GM19099 (cell line): ENCODE data around the gene LRRC4C.

Experiments used
- POLR2A ChIP-seq: IDR thresholded peaks from 3 replicates; pipeline ENCODE4 v1.6.1; 2011; ENCODE audit warnings: low read depth; ENCODE audit not compliant: insufficient read length; ENCODE audit errors: extremely low read depth

Gene LRRC4C

DNA sequence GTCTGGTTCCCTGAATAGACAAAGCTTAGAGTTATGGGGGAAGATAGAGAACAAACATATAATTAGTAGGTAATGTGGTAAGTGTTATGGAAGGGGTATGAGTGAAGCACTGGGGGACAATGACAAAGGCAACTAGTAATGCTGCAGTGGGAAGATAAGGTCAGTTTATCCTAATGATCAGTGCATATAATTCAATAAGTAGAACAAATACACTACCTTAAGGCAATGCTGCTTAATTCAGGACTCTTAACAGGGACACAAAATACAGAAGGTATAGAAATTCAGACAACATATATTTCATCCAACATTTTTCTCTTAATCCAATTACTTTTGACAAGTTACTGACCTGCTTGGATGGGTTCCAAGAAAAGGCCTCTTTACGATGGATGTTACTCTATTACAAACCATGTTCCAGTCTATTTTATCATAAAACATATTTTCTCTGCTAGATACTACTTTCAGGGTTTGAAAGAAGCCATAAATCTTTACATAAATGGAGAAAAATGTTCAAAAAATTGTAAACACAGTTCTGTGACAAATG lies 1186.2 kb downstream of the LRRC4C start:
- TF ChIP-seq POLR2A: no peak

DNA sequence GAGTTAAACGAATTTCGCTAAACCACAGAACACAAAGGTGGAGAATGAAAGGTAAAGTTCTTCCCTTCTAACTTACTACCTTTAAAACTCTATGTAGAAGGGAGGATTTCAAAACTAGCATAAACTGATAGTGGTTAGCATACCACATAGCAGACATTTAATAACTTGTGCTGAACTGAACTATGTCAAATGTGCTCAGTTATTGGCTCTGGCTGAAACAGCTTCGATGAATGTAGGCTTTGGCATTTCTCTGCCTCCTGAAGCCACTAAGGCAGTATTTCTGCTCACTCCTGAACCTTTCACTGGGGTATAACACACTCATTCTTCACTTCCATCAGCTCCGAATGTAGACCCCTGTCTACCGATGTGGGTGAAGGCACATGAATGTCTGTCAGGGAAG lies 1188.1 kb downstream of the LRRC4C start:
- no peak for TF ChIP-seq POLR2A

- TF ChIP-seq POLR2A: no peak
Measured at GRCh38 chr11:40269865-40270264, 1189.6 kb downstream of the LRRC4C start.

GRCh38 chr11:40268551-40268950 lies 1190.9 kb downstream of the LRRC4C start:
- TF ChIP-seq POLR2A: no peak

DNA sequence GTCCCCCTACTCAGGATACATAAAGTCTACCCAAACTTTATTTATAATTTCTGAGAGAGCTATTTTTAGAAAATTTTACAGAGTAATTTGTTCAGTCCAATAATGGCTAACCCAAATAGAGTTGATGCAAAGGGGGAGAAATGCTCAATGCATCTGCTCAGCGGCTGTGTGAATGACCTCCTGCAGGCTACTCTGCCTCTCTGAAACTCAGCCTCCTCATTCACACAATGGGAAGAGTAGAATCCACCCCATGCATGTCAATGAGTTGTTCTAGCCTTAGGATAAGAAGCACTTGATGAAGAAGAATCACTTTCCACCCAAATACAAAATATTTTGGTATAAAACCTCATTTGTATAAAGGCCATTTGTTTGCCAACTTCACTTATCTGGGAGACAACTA lies 1204.0 kb downstream of the LRRC4C start:
- TF ChIP-seq POLR2A: no peak

DNA sequence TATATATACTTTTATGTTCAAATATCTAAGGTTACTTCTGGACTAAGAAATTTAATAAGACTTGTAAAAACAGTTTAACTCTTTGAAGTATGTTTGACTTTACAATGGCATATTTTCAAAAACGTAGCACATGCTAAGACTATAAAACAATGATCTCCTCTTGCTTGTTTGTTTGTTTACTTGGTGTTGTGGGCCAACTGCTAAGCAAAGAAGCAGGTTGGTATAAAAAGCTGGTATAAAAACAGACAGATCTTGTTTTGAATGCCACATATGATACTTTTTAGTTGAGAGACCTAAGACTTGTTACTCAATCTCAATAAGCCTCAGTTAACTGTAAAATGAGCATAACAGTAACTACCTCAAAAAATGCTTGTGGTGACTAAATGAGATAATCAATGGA lies 1206.3 kb downstream of the LRRC4C start:
- TF ChIP-seq POLR2A: no peak

GRCh38 chr11:40252236-40252635 lies 1207.2 kb downstream of the LRRC4C start:
- TF ChIP-seq POLR2A: no peak

DNA sequence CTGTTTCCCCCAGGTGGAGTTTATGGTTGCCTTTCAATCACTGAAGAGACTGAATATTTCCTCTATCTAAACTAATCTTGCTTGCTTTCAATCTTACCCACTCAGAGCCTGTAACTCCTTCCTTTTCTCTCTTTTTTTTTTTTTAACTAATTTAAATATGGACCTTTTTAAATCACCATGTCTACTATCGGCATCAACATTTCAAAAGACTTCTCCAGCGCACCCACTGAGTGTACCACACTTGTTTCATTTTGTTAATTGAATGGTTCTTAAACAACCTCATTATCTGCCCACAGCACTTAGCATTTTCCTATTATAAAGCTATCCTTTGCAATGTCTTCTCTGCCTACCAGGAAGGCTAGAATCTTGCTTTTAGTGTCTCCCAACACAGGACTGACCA lies 1212.5 kb downstream of the LRRC4C start:
- no peak for TF ChIP-seq POLR2A

- no peak for TF ChIP-seq POLR2A
Measured at GRCh38 chr11:40241524-40242051, 1217.9 kb downstream of the LRRC4C start.

- no peak for TF ChIP-seq POLR2A
Measured at GRCh38 chr11:40240284-40240683, 1219.2 kb downstream of the LRRC4C start.

- no peak for TF ChIP-seq POLR2A
Measured at GRCh38 chr11:40236526-40236925, 1222.9 kb downstream of the LRRC4C start.

GRCh38 chr11:40235841-40236240 lies 1223.6 kb downstream of the LRRC4C start:
- no peak for TF ChIP-seq POLR2A

GRCh38 chr11:40230821-40231220 lies 1228.6 kb downstream of the LRRC4C start:
- TF ChIP-seq POLR2A: no peak

DNA sequence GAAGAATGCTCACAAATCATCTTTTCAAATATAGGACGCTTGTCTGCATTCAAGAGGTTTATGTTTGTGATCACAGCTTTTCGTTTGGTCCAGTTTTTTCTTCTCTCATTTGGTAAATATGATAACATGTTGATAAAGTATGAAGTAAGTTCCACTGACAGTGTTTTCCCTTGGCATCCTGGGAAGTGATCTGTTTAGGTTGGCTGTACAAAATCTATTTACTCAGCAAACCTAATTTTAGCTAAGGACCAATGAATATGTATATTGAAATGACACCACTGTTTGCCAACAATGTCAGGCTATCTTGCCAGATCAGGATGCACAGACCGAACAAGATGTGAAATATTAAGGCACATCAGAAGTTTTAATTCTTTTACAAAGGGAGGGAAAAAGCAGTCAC lies 1230.8 kb downstream of the LRRC4C start:
- TF ChIP-seq POLR2A: no peak

- no peak for TF ChIP-seq POLR2A
Measured at GRCh38 chr11:40227730-40228129, 1231.7 kb downstream of the LRRC4C start.

- no peak for TF ChIP-seq POLR2A
Measured at GRCh38 chr11:40226654-40227053, 1232.8 kb downstream of the LRRC4C start.
